Left ventricle myocardium superior (tissue), 1 donor: ENCODE results near the gene GGA1. TPM values are rescaled to one million over a fixed set of nuclear protein-coding genes. Genes with fewer than 3 reads are reported as not detected.

Experiments used
- ATAC-seq: fragments of 200-7000 bp; cut with Tn5 transposase; one replicate; pipeline ENCODE4 v1.9.1; 2020; ENCODE audit warnings: mild to moderate bottlenecking, moderate library complexity
- DNase-seq: peaks from one replicate; pipeline ENCODE4 v3.0.0-alpha.2; 2020
- intact Hi-C: fragments of 100-400 bp; cut with micrococcal nuclease; formaldehyde crosslinking; loops from one replicate; pipeline ENCODE4 v1.11.0; 2022
- total RNA-seq: library from RNA; stranded (reverse); fragmentation: NEBNext Ultra II Directional; extraction: Animal tissue kit (Norgen Biotek cat#: 25700); gene quantifications from one replicate; pipeline ENCODE4 v1.2.1, GENCODE V29; 2021
- donor health status: DM: no; HTN: yes; CAD: no; lungs with severe emphysema.

GGA1 gene
- total RNA-seq, 1 donor from 2014 or later: 28.5 TPM

- peak; percentile 44 for ATAC-seq
Measured at GRCh38 chr22:37661160-37661924, 52.7 kb downstream of the GGA1 start.

GRCh38 chr22:37662039-37662438 is 53.4 kb downstream of the GGA1 start:
- no peak for DNase-seq
- ATAC-seq: no peak
- intact Hi-C loops: no loop called here

More at GRCh38 chr22:37661160-37661924, 52.7 kb downstream of the GGA1 start:
- intact Hi-C loops: no loop called here
- no peak for DNase-seq

- ATAC-seq (no peak), DNase-seq (no peak)
- intact Hi-C loops: no loop called here
Measured at GRCh38 chr22:37663521-37664140, 55.0 kb downstream of the GGA1 start.

- no peak for DNase-seq
- intact Hi-C loops: no loop called here
- ATAC-seq: no peak
Measured at GRCh38 chr22:37664249-37665101, 55.8 kb downstream of the GGA1 start.

GRCh38 chr22:37665487-37665886 is 56.9 kb downstream of the GGA1 start:
- DNase-seq (no peak), ATAC-seq (no peak)
- intact Hi-C loops: no loop called here

GRCh38 chr22:37669586-37669985 is 61.0 kb downstream of the GGA1 start:
- DNase-seq: no peak
- no peak for ATAC-seq
- intact Hi-C loops: no loop called here

- ATAC-seq: no peak
- DNase-seq: no peak
- intact Hi-C loops: no loop called here
Measured at GRCh38 chr22:37672206-37672919, 63.7 kb downstream of the GGA1 start.

GRCh38 chr22:37672920-37673455 is 64.4 kb downstream of the GGA1 start:
- ATAC-seq (no peak), DNase-seq (no peak)
- intact Hi-C loops: no loop called here

- ATAC-seq (no peak), DNase-seq (no peak)
- intact Hi-C loops: no loop called here
Measured at GRCh38 chr22:37674248-37674647, 65.6 kb downstream of the GGA1 start.

- intact Hi-C loops: no loop called here
- ATAC-seq (peak; percentile 89), DNase-seq (peak; percentile 99)
Measured at GRCh38 chr22:37674951-37675929, 66.6 kb downstream of the GGA1 start, which contains the start of gene LGALS1. LGALS1 (plus strand) TSS chr22:37675636; CDS start chr22:37675703, 67 bp downstream.

GRCh38 chr22:37675930-37676735 is 67.5 kb downstream of the GGA1 start:
- ATAC-seq: peak; percentile 51

GRCh38 chr22:37676736-37677492 is 68.3 kb downstream of the GGA1 start:
- DNase-seq: peak; percentile 86
- peak; percentile 25 for ATAC-seq
- intact Hi-C loops: no loop called here

More at GRCh38 chr22:37675930-37676735, 67.5 kb downstream of the GGA1 start:
- DNase-seq: peak; percentile 77
- intact Hi-C loops: no loop called here

- no peak for DNase-seq
- no peak for ATAC-seq
- intact Hi-C loops: no loop called here
Measured at GRCh38 chr22:37677493-37677974, 68.9 kb downstream of the GGA1 start.

- intact Hi-C loops: no loop called here
- no peak for ATAC-seq
- DNase-seq: no peak
Measured at GRCh38 chr22:37678372-37678771, 69.7 kb downstream of the GGA1 start.

GRCh38 chr22:37679670-37680069 is 71.0 kb downstream of the GGA1 start:
- DNase-seq: no peak
- no peak for ATAC-seq
- intact Hi-C loops: loop anchor here (10.0 kb wide), 1 partner anchor 115 kb away; no protein-coding TSS in a partner anchor
